GM12878 (cell line): ENCODE data around the gene ITIH1. TPM values are rescaled to one million over a fixed set of nuclear protein-coding genes. Genes with fewer than 3 reads are reported as not detected.

ENCODE experiments used
- BRCA1 ChIP-seq: IDR thresholded peaks from 2 replicates; pipeline ENCODE4 v1.6.1; 2011; ENCODE audit warnings: low read depth, low read length, improper control_type of control experiment
- EGR1 ChIP-seq, 2 experiments: IDR thresholded peaks; 1 replicate in 1 of 2; 2 replicates in 1 of 2; pipeline ENCODE4 v1.6.1; 2011 to 2012; ENCODE audit warnings: low read depth in 2 of 2, low read length in 2 of 2, borderline replicate concordance in 1 of 2, mild to moderate bottlenecking in 1 of 2, moderate library complexity in 1 of 2
- EP300 ChIP-seq, 2 experiments: fragments of 150-350 bp in 1 of 2; IDR thresholded peaks; 2 replicates each; pipeline ENCODE4 v1.6.1; 2011 to 2012; ENCODE audit warnings: low read depth in 2 of 2, low read length in 2 of 2, borderline replicate concordance in 1 of 2, improper control_type of control experiment in 1 of 2, inconsistent platforms in 1 of 2; ENCODE audit not compliant: control insufficient read depth in 1 of 2
- IKZF2 ChIP-seq, 2 experiments: fragments of 450-650 bp; IDR thresholded peaks; 2 replicates each; pipeline ENCODE4 v1.6.1; 2017; ENCODE audit warnings: mild to moderate bottlenecking in 2 of 2, moderate library complexity in 2 of 2
- IRF4 ChIP-seq: IDR thresholded peaks from 2 replicates; pipeline ENCODE4 v1.6.1; 2011; ENCODE audit warnings: low read depth, low read length
- POLR2A ChIP-seq: IDR thresholded peaks from 2 replicates; pipeline ENCODE4 v1.6.1; 2011; ENCODE audit warnings: low read depth, mild to moderate bottlenecking, low read length
- RAD51 ChIP-seq: fragments of 450-650 bp; IDR thresholded peaks from 2 replicates; pipeline ENCODE4 v1.6.1; 2016; ENCODE audit warnings: moderate library complexity, mild to moderate bottlenecking, inconsistent platforms
- SIX5 ChIP-seq: IDR thresholded peaks from 2 replicates; pipeline ENCODE4 v1.6.1; 2011; ENCODE audit warnings: mild to moderate bottlenecking, low read depth, low read length, moderate library complexity; ENCODE audit not compliant: severe bottlenecking
- SRF ChIP-seq, 2 experiments: IDR thresholded peaks; 2 replicates each; pipeline ENCODE4 v1.6.1; 2011; ENCODE audit warnings: low read depth in 2 of 2, low read length in 2 of 2, mild to moderate bottlenecking in 1 of 2, moderate library complexity in 1 of 2
- TCF12 ChIP-seq: IDR thresholded peaks from 2 replicates; pipeline ENCODE4 v1.6.1; 2011; ENCODE audit warnings: low read depth, mild to moderate bottlenecking, low read length
- TCF3 ChIP-seq: IDR thresholded peaks from 2 replicates; pipeline ENCODE4 v1.6.1; 2012; ENCODE audit warnings: low read depth, mild to moderate bottlenecking, low read length, borderline replicate concordance; ENCODE audit not compliant: insufficient read depth
- ZBED1 ChIP-seq: IDR thresholded peaks from 2 replicates; pipeline ENCODE4 v1.6.1; 2016; ENCODE audit warnings: borderline replicate concordance
- ZNF384 ChIP-seq: IDR thresholded peaks from 2 replicates; pipeline ENCODE4 v1.6.1; 2012; ENCODE audit warnings: low read depth, mild to moderate bottlenecking, low read length, improper control_type of control experiment, borderline replicate concordance
- ZSCAN29 ChIP-seq: fragments of 450-650 bp; IDR thresholded peaks from 2 replicates; pipeline ENCODE4 v1.6.1; 2017; ENCODE audit warnings: mild to moderate bottlenecking, moderate library complexity
- polyA plus RNA-seq, 11 experiments: library from polyadenylated mRNA; depleted of rRNA in 4 of 11; unstranded in 6 of 11; stranded (reverse) in 5 of 11; fragments of >200 nt; fragmentation: Nextera tagmentation in 4 of 11; fragmentation: Illumina TruSeq in 1 of 11; extraction: Ambion mirVana in 4 of 11; extraction: Trizol in 1 of 11; gene quantifications; 1 replicate in 1 of 11; 2 replicates in 10 of 11; pipeline versions ENCODE4 v1.2.1 to v1.2.3, GENCODE V29; 2011 to 2016; ENCODE audit warnings: inconsistent platforms in 2 of 11, missing spikeins in 2 of 11, low read depth in 1 of 11
- total RNA-seq, 4 experiments: library from RNA; depleted of rRNA in 3 of 4; stranded (reverse); fragments of >200 nt in 3 of 4; fragmentation: Illumina TruSeq in 1 of 4; extraction: Trizol in 1 of 4; gene quantifications; 2 replicates each; pipeline versions ENCODE4 v1.2.1 to v1.2.3, GENCODE V29; 2013 to 2021
- TF ChIP-seq, protein P1 (sequence below): IDR thresholded peaks from 2 replicates; pipeline ENCODE4 v1.6.1; 2011; ENCODE audit warnings: low read depth, low read length, improper control_type of control experiment, borderline replicate concordance
- TF ChIP-seq, protein P2 (sequence below): fragments of 450-650 bp; IDR thresholded peaks from 2 replicates; pipeline ENCODE4 v1.6.1; 2014; ENCODE audit warnings: mild to moderate bottlenecking
- TF ChIP-seq, protein P3 (sequence below), 3 experiments: IDR thresholded peaks in 2 of 3; conservative IDR thresholded peaks in 1 of 3; 2 replicates each; pipeline ENCODE4 v1.5.1; 2011; ENCODE audit warnings: low read depth in 3 of 3, low read length in 3 of 3, mild to moderate bottlenecking in 3 of 3, control low read depth in 2 of 3, moderate library complexity in 2 of 3, inconsistent platforms in 1 of 3, mixed read lengths in 1 of 3; ENCODE audit not compliant: control insufficient read depth in 2 of 3, insufficient read depth in 1 of 3; ENCODE audit errors: extremely low read depth in 1 of 3
- TF ChIP-seq, protein P4 (sequence below): IDR thresholded peaks from 2 replicates; pipeline ENCODE4 v1.6.1; 2012; ENCODE audit warnings: mild to moderate bottlenecking, low read depth, low read length
- TF ChIP-seq, protein P5 (sequence below): fragments of 450-650 bp; IDR thresholded peaks from 2 replicates; pipeline ENCODE4 v1.6.1; 2017; ENCODE audit warnings: antibody characterized with exemption, mild to moderate bottlenecking, moderate library complexity

Gene ITIH1
- total and polyA plus RNA-seq, 10 of the 15 experiments (the other 5 are each of a cell fraction or from before 2014, with no cell fraction given): 0.33 to 0.64 (median 0.44) TPM; not detected in 7

DNA sequence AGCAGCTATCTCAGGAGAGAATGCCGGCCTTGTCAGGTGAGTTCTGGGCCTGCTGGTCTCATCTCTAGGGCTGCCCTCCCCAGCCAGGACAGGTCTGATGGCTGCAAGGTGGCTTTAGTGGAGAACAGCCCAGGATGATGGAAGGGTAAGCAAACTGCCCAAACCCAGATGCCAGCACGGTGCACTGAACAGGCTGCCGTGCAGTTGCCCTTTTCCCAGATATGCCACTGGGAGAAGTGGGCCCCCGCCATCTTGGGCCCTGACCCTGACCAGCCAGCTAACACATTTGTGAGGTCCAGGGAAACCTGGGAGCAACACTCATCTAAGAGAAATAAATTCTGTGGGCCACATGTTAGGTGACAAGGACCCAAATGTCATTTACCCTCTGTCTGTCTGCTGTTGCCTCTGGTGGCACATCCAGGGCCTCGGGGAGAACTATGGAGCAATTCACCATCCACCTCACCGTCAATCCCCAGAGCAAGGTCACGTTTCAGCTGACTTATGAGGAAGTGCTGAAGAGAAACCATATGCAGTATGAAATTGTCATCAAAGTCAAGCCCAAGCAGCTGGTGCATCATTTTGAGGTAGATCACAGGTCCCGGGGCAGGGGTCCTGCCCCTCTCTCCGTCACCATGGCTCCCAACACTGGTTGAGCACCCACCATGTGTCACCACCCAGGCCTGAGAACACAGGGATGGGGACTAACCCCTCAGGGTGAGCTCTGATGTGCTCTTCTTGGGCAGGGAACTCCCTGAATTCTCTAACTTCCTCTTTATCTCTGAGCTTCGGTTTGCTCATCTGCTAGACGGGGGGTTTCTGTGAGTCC is 1.8 kb downstream of the ITIH1 start (continued):
- TF ChIP-seq, protein P1, sequence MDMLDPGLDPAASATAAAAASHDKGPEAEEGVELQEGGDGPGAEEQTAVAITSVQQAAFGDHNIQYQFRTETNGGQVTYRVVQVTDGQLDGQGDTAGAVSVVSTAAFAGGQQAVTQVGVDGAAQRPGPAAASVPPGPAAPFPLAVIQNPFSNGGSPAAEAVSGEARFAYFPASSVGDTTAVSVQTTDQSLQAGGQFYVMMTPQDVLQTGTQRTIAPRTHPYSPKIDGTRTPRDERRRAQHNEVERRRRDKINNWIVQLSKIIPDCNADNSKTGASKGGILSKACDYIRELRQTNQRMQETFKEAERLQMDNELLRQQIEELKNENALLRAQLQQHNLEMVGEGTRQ: no peak
- TF ChIP-seq, protein P2, sequence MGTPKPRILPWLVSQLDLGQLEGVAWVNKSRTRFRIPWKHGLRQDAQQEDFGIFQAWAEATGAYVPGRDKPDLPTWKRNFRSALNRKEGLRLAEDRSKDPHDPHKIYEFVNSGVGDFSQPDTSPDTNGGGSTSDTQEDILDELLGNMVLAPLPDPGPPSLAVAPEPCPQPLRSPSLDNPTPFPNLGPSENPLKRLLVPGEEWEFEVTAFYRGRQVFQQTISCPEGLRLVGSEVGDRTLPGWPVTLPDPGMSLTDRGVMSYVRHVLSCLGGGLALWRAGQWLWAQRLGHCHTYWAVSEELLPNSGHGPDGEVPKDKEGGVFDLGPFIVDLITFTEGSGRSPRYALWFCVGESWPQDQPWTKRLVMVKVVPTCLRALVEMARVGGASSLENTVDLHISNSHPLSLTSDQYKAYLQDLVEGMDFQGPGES: no peak
- TF ChIP-seq RAD51 (no peak), ZNF384 (no peak), TCF3 (no peak), IKZF2 (IDR thresholded peaks at IDR 0.05) (peak in 1 of 2 experiments; percentile 86; a peak in 1 of 4 replicates), IRF4 (no peak), POLR2A (peak; percentile 46), ZSCAN29 (no peak), SIX5 (no peak), BRCA1 (no peak), SRF (IDR thresholded peaks at IDR 0.05; ENCODE audit: low read depth in 2 of 2, low read length in 2 of 2) (no peak), TCF12 (no peak), EGR1 (IDR thresholded peaks at IDR 0.05; ENCODE audit: borderline replicate concordance in 1 of 2, low read depth in 2 of 2, low read length in 2 of 2) (no peak), EP300 (IDR thresholded peaks at IDR 0.05; ENCODE audit: borderline replicate concordance in 1 of 2, control insufficient read depth in 1 of 2, low read depth in 2 of 2, low read length in 2 of 2) (no peak), ZBED1 (no peak)
- TF ChIP-seq, protein P3, sequence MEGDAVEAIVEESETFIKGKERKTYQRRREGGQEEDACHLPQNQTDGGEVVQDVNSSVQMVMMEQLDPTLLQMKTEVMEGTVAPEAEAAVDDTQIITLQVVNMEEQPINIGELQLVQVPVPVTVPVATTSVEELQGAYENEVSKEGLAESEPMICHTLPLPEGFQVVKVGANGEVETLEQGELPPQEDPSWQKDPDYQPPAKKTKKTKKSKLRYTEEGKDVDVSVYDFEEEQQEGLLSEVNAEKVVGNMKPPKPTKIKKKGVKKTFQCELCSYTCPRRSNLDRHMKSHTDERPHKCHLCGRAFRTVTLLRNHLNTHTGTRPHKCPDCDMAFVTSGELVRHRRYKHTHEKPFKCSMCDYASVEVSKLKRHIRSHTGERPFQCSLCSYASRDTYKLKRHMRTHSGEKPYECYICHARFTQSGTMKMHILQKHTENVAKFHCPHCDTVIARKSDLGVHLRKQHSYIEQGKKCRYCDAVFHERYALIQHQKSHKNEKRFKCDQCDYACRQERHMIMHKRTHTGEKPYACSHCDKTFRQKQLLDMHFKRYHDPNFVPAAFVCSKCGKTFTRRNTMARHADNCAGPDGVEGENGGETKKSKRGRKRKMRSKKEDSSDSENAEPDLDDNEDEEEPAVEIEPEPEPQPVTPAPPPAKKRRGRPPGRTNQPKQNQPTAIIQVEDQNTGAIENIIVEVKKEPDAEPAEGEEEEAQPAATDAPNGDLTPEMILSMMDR (IDR thresholded peaks at IDR 0.05 in 2 of 3, conservative IDR thresholded peaks at IDR 0.05 in 1 of 3; ENCODE audit: control insufficient read depth in 2 of 3, extremely low read depth in 1 of 3, insufficient read depth in 1 of 3, low read depth in 3 of 3, low read length in 3 of 3): no peak
- TF ChIP-seq, protein P4, sequence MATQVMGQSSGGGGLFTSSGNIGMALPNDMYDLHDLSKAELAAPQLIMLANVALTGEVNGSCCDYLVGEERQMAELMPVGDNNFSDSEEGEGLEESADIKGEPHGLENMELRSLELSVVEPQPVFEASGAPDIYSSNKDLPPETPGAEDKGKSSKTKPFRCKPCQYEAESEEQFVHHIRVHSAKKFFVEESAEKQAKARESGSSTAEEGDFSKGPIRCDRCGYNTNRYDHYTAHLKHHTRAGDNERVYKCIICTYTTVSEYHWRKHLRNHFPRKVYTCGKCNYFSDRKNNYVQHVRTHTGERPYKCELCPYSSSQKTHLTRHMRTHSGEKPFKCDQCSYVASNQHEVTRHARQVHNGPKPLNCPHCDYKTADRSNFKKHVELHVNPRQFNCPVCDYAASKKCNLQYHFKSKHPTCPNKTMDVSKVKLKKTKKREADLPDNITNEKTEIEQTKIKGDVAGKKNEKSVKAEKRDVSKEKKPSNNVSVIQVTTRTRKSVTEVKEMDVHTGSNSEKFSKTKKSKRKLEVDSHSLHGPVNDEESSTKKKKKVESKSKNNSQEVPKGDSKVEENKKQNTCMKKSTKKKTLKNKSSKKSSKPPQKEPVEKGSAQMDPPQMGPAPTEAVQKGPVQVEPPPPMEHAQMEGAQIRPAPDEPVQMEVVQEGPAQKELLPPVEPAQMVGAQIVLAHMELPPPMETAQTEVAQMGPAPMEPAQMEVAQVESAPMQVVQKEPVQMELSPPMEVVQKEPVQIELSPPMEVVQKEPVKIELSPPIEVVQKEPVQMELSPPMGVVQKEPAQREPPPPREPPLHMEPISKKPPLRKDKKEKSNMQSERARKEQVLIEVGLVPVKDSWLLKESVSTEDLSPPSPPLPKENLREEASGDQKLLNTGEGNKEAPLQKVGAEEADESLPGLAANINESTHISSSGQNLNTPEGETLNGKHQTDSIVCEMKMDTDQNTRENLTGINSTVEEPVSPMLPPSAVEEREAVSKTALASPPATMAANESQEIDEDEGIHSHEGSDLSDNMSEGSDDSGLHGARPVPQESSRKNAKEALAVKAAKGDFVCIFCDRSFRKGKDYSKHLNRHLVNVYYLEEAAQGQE: no peak
- TF ChIP-seq, protein P5, sequence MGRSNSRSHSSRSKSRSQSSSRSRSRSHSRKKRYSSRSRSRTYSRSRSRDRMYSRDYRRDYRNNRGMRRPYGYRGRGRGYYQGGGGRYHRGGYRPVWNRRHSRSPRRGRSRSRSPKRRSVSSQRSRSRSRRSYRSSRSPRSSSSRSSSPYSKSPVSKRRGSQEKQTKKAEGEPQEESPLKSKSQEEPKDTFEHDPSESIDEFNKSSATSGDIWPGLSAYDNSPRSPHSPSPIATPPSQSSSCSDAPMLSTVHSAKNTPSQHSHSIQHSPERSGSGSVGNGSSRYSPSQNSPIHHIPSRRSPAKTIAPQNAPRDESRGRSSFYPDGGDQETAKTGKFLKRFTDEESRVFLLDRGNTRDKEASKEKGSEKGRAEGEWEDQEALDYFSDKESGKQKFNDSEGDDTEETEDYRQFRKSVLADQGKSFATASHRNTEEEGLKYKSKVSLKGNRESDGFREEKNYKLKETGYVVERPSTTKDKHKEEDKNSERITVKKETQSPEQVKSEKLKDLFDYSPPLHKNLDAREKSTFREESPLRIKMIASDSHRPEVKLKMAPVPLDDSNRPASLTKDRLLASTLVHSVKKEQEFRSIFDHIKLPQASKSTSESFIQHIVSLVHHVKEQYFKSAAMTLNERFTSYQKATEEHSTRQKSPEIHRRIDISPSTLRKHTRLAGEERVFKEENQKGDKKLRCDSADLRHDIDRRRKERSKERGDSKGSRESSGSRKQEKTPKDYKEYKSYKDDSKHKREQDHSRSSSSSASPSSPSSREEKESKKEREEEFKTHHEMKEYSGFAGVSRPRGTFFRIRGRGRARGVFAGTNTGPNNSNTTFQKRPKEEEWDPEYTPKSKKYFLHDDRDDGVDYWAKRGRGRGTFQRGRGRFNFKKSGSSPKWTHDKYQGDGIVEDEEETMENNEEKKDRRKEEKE: no peak
